HepG2 (cell line): Measurements from ENCODE around the gene NOC2L. TPM values are rescaled to one million over a fixed set of nuclear protein-coding genes. Genes with fewer than 3 reads are reported as not detected.
A peak's percentile ranks its signal among the peaks of the same experiment; 100 is the strongest.

Experiments used
- AKAP8 ChIP-seq: sonication (generic); formaldehyde crosslinking; IDR thresholded peaks from 2 replicates; pipeline ENCODE4 v1.5.1; 2020; ENCODE audit warnings: mild to moderate bottlenecking, missing genetic modification reagents
- FOSL2 ChIP-seq: sonication (generic); formaldehyde crosslinking; IDR thresholded peaks from 2 replicates; pipeline ENCODE4 v1.4.0; 2020; ENCODE audit warnings: missing genetic modification reagents
- FOXO4 ChIP-seq: sonication (generic); formaldehyde crosslinking; conservative IDR thresholded peaks from 2 replicates; pipeline ENCODE4 v1.8.1; 2023; ENCODE audit warnings: missing genetic modification reagents
- GATAD2A ChIP-seq: IDR thresholded peaks from 2 replicates; pipeline ENCODE4 v1.6.1; 2016
- GFI1 ChIP-seq: sonication (generic); formaldehyde crosslinking; IDR thresholded peaks from 2 replicates; pipeline ENCODE4 v1.5.0; 2020; ENCODE audit warnings: missing genetic modification reagents, mild to moderate bottlenecking, borderline replicate concordance
- HNRNPH1 ChIP-seq: fragments of 200-400 bp; formaldehyde crosslinking; optimal IDR thresholded peaks from 2 replicates; pipeline ENCODE3; 2017; ENCODE audit warnings: mild to moderate bottlenecking, low read depth, low read length
- REL ChIP-seq: sonication (generic); formaldehyde crosslinking; conservative IDR thresholded peaks from 2 replicates; pipeline ENCODE4 v1.8.0; 2022; ENCODE audit warnings: mild to moderate bottlenecking, missing genetic modification reagents, moderate library complexity
- RXRB ChIP-seq: IDR thresholded peaks from 2 replicates; pipeline ENCODE4 v1.6.1; 2016; ENCODE audit warnings: borderline replicate concordance, missing genetic modification reagents, missing compliant biosample characterization
- TFAP4 ChIP-seq: sonication (generic); IDR thresholded peaks from 2 replicates; pipeline ENCODE4 v1.6.1; 2016; ENCODE audit warnings: low read depth, borderline replicate concordance
- WIZ ChIP-seq: sonication (generic); formaldehyde crosslinking; IDR thresholded peaks from 2 replicates; pipeline ENCODE4 v1.5.1; 2020; ENCODE audit warnings: mild to moderate bottlenecking, missing genetic modification reagents
- YEATS2 ChIP-seq: sonication (generic); formaldehyde crosslinking; IDR thresholded peaks from 2 replicates; pipeline ENCODE4 v1.4.0; 2020; ENCODE audit warnings: missing genetic modification reagents, borderline replicate concordance
- ZFP36L1 ChIP-seq: sonication (generic); formaldehyde crosslinking; IDR thresholded peaks from 2 replicates; pipeline ENCODE4 v1.8.0; 2022; ENCODE audit warnings: mild to moderate bottlenecking, missing genetic modification reagents, moderate library complexity
- ZNF276 ChIP-seq: sonication (generic); formaldehyde crosslinking; IDR thresholded peaks from 2 replicates; pipeline ENCODE4 v1.4.0; 2020; ENCODE audit warnings: mild to moderate bottlenecking, low read depth, missing genetic modification reagents
- ZNF569 ChIP-seq: sonication (generic); formaldehyde crosslinking; IDR thresholded peaks from 2 replicates; pipeline ENCODE4 v1.5.0; 2020; ENCODE audit warnings: mild to moderate bottlenecking, missing genetic modification reagents, moderate library complexity, borderline replicate concordance
- ZNF616 ChIP-seq: sonication (generic); formaldehyde crosslinking; IDR thresholded peaks from 2 replicates; pipeline ENCODE4 v1.5.0; 2020; ENCODE audit warnings: low read depth, mild to moderate bottlenecking, missing genetic modification reagents
- ZNF713 ChIP-seq: sonication (generic); formaldehyde crosslinking; IDR thresholded peaks from 2 replicates; pipeline ENCODE4 v1.4.0; 2020; ENCODE audit warnings: mild to moderate bottlenecking, missing genetic modification reagents
- ZNF775 ChIP-seq: sonication (generic); formaldehyde crosslinking; IDR thresholded peaks from 2 replicates; pipeline ENCODE4 v1.4.0; 2020; ENCODE audit warnings: missing genetic modification reagents, mild to moderate bottlenecking, moderate library complexity, borderline replicate concordance
- polyA plus RNA-seq, 8 experiments: library from polyadenylated mRNA; depleted of rRNA in 3 of 8; stranded (reverse) in 7 of 8; unstranded in 1 of 8; fragments of >200 nt; fragmentation: Illumina TruSeq in 4 of 8; extraction: Trizol in 4 of 8; gene quantifications; 2 replicates each; pipeline versions ENCODE4 v1.2.1 to v1.2.3, GENCODE V29; 2011 to 2016; ENCODE audit warnings: low read depth in 4 of 8, missing spikeins in 1 of 8, mixed read lengths in 1 of 8; ENCODE audit not compliant: insufficient read depth in 1 of 8
- total RNA-seq, 5 experiments: library from RNA; depleted of rRNA; stranded (reverse); fragments of >200 nt; fragmentation: Illumina TruSeq; extraction: Trizol; gene quantifications; 2 replicates each; pipeline ENCODE4 v1.2.3, GENCODE V29; 2016; ENCODE audit warnings: low read depth in 1 of 5
- TF ChIP-seq, protein P1 (sequence below): IDR thresholded peaks from 2 replicates; pipeline ENCODE4 v1.6.1; 2018; ENCODE audit warnings: missing genetic modification reagents, mild to moderate bottlenecking, missing compliant biosample characterization
- TF ChIP-seq, protein P2 (sequence below): sonication (generic); formaldehyde crosslinking; IDR thresholded peaks from 2 replicates; pipeline ENCODE4 v1.5.1; 2020; ENCODE audit warnings: missing genetic modification reagents, mild to moderate bottlenecking, borderline replicate concordance
- TF ChIP-seq, protein P3 (sequence below): sonication (generic); formaldehyde crosslinking; IDR thresholded peaks from 2 replicates; pipeline ENCODE4 v1.5.0; 2020; ENCODE audit warnings: mild to moderate bottlenecking, missing genetic modification reagents

NOC2L gene
- total and polyA plus RNA-seq, 2 of the 13 experiments (the other 11 are each of a cell fraction or from before 2014, with no cell fraction given), result 32.0 to 103 TPM

- TF ChIP-seq RXRB (peak; percentile 24; the same call in 1 of the 2 replicates), ZNF775 (CRISPR knock-in tag) (no peak), FOXO4 (CRISPR knock-in tag) (no peak), AKAP8 (CRISPR knock-in tag) (peak; percentile 45; the same call in 1 of the 2 replicates), ZNF276 (CRISPR knock-in tag) (peak; percentile 92; the same call in 1 of the 2 replicates), REL (peak; percentile 81), ZNF569 (no peak), YEATS2 (CRISPR knock-in tag) (0 out of 2 replicates have a peak, but pooled peaks have one; percentile 13), HNRNPH1 (no peak), ZNF616 (peak; percentile 83), ZNF713 (no peak), ZFP36L1 (CRISPR knock-in tag) (peak; percentile 88; the same call in 1 of the 2 replicates), WIZ (CRISPR knock-in tag) (peak; percentile 31; the same call in 1 of the 2 replicates), GFI1 (CRISPR knock-in tag) (no peak; the same call in 1 of the 2 replicates), GATAD2A (CRISPR knock-in tag) (peak; percentile 79), FOSL2 (CRISPR knock-in tag) (peak; percentile 86), TFAP4 (0 out of 2 replicates have a peak, but pooled peaks have one; percentile 56)
- TF ChIP-seq, protein P1, sequence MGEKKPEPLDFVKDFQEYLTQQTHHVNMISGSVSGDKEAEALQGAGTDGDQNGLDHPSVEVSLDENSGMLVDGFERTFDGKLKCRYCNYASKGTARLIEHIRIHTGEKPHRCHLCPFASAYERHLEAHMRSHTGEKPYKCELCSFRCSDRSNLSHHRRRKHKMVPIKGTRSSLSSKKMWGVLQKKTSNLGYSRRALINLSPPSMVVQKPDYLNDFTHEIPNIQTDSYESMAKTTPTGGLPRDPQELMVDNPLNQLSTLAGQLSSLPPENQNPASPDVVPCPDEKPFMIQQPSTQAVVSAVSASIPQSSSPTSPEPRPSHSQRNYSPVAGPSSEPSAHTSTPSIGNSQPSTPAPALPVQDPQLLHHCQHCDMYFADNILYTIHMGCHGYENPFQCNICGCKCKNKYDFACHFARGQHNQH, result peak; percentile 83
- TF ChIP-seq, protein P2, sequence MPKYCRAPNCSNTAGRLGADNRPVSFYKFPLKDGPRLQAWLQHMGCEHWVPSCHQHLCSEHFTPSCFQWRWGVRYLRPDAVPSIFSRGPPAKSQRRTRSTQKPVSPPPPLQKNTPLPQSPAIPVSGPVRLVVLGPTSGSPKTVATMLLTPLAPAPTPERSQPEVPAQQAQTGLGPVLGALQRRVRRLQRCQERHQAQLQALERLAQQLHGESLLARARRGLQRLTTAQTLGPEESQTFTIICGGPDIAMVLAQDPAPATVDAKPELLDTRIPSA (CRISPR knock-in tag), result peak; percentile 95
- TF ChIP-seq, protein P3, sequence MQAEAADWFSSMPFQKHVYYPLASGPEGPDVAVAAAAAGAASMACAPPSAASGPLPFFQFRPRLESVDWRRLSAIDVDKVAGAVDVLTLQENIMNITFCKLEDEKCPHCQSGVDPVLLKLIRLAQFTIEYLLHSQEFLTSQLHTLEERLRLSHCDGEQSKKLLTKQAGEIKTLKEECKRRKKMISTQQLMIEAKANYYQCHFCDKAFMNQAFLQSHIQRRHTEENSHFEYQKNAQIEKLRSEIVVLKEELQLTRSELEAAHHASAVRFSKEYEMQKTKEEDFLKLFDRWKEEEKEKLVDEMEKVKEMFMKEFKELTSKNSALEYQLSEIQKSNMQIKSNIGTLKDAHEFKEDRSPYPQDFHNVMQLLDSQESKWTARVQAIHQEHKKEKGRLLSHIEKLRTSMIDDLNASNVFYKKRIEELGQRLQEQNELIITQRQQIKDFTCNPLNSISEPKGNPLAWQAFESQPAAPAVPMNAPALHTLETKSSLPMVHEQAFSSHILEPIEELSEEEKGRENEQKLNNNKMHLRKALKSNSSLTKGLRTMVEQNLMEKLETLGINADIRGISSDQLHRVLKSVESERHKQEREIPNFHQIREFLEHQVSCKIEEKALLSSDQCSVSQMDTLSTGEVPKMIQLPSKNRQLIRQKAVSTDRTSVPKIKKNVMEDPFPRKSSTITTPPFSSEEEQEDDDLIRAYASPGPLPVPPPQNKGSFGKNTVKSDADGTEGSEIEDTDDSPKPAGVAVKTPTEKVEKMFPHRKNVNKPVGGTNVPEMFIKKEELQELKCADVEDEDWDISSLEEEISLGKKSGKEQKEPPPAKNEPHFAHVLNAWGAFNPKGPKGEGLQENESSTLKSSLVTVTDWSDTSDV (CRISPR knock-in tag), result peak; percentile 49; the same call in 1 of the 2 replicates
Observed at GRCh38 chr1:1000357-1001056, 41.5 kb upstream of the NOC2L start (continued).
